Measurements from ENCODE around the gene OBP2A.
"Not testable (repeated sequence)": the region's sequence is repeated elsewhere in the genome, so short reads cannot be mapped to it uniquely, and the experiment has no call there.

OBP2A gene

DNA sequence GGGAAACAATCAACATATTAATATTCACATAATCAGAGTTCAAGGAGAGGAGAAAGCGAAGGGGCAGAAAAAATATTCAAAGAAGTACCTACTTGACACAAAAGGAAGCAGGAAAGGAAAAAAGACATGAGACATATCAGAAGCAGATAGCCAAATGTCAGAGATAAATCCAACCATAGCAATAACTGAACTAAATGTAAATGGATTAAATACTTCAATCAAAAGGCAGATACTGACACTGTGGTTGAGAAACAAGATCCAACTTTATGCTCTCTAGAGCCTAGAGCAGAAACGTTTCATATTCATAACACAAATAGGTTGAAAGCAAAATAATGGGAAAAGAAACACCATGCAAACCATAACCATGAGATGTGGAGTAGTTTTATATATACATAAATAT is 36.5 kb upstream of the OBP2A start:
- in situ Hi-C loops (cut with MboI; ENCODE audit: low sequenced_read_pairs), result no loop called here

- in situ Hi-C loops (cut with MboI; ENCODE audit: low sequenced_read_pairs), result no loop called here
Measured at GRCh38 chr9:135512241-135512603, 33.7 kb upstream of the OBP2A start.

DNA sequence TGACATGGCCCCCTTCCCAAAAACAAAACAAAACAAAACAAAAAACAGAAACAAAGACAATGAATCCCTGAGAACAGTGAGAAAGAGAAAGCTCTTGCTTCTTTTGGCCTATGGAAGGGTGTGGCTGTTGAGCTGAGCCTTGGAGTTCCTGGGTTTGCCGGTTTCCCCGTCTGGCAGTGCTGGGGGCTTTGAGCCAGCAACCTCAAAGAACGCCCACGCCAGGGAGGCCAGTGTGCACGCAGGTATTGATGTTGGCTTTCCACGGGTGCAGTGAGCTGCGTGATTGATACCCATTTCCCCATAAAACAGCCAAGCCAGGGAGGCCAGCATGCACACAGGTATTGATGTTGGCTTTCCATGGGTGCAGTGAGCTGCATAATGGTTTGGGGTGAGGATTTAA is 33.0 kb upstream of the OBP2A start:
- in situ Hi-C loops (cut with MboI; ENCODE audit: low sequenced_read_pairs), result no loop called here

DNA sequence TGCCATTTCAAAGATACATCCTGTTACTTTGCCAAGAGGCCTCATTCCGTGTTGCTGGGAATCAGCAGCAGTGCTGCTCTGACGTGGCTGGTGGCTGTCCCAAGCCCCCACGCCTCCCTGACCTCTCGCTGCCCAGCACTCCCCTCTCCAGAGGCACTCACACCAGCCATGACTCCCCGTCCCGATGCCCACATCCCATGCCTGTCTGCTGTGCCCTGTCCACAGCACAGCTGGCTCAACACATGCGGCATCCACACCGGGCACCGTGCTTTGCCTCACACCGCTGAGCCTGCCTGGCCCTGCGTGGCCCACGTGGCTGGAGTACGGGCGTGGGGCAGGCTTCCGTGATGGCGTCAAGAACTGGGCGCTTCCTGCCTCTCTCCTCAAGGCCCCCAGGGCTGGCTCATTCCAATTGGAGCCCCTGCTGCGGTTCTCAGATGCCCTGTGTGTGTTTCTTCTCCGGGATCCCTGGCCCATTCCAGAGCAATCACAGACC is 32.5 kb upstream of the OBP2A start:
- in situ Hi-C loops (cut with MboI; ENCODE audit: low sequenced_read_pairs), result no loop called here

- in situ Hi-C loops (cut with MboI; ENCODE audit: low sequenced_read_pairs), result not testable (repeated sequence)
Measured at GRCh38 chr9:135513906-135514305, 32.0 kb upstream of the OBP2A start.

DNA sequence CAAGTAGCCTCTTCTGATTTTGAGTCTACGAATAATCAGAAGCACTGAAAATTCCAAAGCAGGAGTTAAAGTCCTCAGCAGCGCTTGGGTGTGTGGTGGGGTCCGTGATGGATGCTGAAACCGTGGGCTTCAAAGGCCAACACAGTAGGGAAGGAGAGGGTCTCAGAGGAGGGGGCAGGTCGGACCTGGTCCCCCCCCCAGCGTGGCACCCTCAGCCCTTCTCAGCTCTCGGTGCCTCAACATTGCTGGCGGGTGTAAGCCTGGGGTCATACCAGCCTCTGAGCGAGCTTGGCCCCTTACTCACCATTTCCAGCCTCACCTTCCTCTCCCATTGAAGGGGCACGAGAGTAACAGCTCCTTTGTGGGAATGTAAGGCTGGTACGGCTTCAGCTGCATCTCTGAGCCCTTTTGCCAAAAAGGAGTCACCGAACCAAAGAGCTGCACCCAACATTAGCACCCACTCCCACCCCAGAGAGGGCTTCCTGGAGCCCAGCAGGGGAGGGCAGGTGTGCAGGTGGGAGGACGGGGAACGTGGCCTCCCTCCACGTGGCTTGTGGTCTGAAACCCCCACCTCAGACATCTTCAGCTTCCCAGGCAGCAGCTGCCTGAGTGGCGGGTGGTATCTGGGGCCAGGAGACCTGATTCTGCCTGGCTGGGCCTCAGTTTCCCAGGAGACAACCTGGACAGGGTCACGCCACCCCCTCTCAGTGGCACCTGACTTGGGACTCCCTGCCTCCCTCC is 31.4 kb upstream of the OBP2A start:
- in situ Hi-C loops (cut with MboI; ENCODE audit: low sequenced_read_pairs), result no loop called here

DNA sequence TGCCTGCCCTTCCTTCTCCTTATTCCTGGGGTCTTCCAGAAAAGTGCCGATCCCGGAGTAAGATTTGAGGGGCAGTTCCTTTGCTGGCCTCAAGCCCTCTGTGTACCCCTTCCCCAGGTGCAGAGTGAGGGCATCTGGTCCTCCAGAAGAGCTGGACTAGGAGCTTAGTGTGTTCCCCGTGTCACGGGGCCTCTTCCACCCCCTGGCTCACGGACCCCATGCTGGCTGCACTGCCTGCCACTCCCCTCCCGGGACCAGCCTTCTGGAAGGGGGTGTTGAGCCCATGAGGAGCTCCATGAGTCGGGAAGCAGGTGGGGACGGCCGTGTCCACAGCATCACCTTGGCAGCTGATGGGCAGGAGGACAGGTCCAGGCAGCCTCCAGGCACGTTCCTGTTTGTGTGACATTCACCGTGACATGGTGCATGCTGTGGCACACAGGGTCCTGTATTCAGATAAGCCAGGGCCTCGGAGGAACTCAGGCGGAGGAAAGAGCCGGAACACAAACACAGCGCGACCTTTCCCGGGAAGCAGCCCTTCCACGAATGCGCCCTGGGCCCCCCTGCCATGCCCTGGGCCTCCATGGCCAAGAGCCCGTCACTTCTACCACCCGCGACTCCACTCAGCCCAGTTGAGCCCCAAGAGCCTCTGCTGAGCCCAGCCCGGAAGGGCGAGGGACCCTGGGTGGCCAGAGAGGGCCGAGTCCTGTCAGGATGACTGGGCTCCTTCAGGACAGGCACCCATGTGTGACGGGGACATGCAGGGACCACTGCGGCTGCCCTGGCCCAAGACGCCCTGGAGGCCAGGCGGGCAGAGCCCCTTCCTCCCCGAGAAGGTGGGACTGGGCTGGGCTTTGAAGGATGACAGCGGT is 30.6 kb upstream of the OBP2A start:
- in situ Hi-C loops (cut with MboI; ENCODE audit: low sequenced_read_pairs), result no loop called here

- in situ Hi-C loops (cut with MboI; ENCODE audit: low sequenced_read_pairs), result no loop called here
Measured at GRCh38 chr9:135516132-135516860, 29.6 kb upstream of the OBP2A start.

DNA sequence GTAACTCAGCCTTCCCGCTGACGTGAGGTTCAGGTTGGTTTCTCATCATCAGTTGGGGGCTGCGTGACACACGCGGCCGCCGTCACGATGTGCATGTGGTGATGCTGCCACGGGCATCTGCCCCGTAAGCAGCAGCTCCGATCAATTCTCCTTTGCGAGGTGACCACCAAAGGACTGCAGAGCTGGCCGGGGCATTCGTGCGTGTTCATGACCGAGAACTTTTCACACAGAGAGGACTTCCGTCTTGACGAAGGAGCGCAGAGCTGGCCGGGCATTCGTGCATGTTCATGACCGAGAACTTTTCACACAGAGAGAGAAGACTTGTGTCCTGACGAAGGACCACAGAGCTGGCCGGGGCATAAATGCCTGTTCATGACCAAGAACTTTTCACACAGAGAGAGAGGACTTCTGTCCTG is 28.5 kb upstream of the OBP2A start:
- in situ Hi-C loops (cut with MboI; ENCODE audit: low sequenced_read_pairs), result no loop called here

- in situ Hi-C loops (cut with MboI; ENCODE audit: low sequenced_read_pairs), result no loop called here
Measured at GRCh38 chr9:135519179-135519971, 26.6 kb upstream of the OBP2A start.

- in situ Hi-C loops (cut with MboI; ENCODE audit: low sequenced_read_pairs), result no loop called here
Measured at GRCh38 chr9:135520916-135521607, 24.9 kb upstream of the OBP2A start, which contains the start of gene LCN1. Gene LCN1, plus strand, starts transcription at chr9:135521440. Its CDS starts 58 bp downstream, at chr9:135521498.

- in situ Hi-C loops (cut with MboI; ENCODE audit: low sequenced_read_pairs), result no loop called here
Measured at GRCh38 chr9:135521608-135522095, 24.3 kb upstream of the OBP2A start.

- in situ Hi-C loops (cut with MboI; ENCODE audit: low sequenced_read_pairs), result no loop called here
Measured at GRCh38 chr9:135522137-135522877, 23.6 kb upstream of the OBP2A start.

GRCh38 chr9:135522931-135523330 is 23.0 kb upstream of the OBP2A start:
- in situ Hi-C loops (cut with MboI; ENCODE audit: low sequenced_read_pairs), result no loop called here

DNA sequence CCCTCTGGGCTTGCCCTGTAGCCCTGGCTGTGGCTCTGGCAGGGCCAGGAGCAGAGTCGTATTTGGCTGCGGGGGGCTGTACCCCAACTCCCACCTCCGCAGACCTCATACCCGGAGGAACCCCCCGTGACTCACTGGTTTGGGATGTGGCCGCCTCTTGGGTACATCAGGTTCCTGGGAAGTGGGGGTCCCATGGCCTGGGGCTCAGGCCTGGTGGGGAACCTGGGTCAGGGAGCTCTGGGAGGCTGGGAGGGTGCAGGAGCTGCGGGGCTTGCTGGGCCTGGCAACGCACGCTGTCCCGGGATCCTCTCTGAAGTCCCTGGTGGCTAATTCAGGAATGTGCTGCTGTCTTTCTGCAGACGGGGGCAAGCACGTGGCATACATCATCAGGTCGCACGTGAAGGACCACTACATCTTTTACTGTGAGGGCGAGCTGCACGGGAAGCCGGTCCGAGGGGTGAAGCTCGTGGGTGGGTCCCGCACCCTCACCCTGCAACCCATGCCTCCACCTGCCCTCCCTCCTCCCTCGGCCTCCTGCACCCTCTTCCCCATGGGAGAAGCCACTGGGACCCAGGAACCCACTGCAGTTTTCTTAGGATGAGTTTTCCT is 22.3 kb upstream of the OBP2A start:
- in situ Hi-C loops (cut with MboI; ENCODE audit: low sequenced_read_pairs), result no loop called here

DNA sequence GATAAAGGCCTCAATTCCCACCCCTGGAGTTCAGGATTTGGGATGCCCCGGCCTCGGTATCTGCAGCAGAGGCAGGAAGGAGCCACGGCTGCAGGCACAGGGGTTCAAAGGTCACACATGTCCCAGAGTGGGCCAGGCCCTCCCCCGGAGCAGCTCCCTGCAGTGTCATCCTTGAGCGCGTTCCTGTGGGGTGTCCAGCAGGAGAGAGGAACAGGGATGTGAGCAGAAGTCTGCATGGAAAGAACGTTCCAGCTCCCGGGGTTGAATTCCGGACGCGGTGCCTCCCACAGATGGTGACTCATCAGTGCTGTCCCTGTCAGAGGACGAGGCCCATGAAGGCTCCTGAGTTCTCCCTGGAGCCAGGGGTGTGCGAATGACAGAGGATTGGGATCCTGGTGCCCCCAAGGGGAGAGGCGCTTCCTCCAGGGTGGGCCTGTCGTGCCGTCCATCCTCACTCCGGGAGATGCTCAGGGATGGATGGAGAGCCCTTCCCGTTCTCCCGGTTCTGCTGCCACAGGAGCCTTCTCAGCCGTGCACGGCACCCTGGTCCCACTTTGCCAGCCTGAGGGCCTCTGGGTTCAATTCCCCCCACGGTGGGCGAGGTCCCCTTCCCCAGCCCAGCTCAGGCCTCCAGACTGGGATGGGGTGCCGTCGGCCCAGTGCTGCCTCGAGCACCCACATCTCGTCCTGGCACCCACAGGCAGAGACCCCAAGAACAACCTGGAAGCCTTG is 21.6 kb upstream of the OBP2A start:
- in situ Hi-C loops (cut with MboI; ENCODE audit: low sequenced_read_pairs), result no loop called here

- in situ Hi-C loops (cut with MboI; ENCODE audit: low sequenced_read_pairs), result no loop called here
Measured at GRCh38 chr9:135525241-135526088, 20.5 kb upstream of the OBP2A start.
